GM18909 (cell line): ENCODE data around the gene KIF21A.
A peak's percentile ranks its signal among the peaks of the same experiment; 100 is the strongest.
"Not testable (repeated sequence)": the region's sequence is repeated elsewhere in the genome, so short reads cannot be mapped to it uniquely, and the experiment has no call there.

Experiments
- ATAC-seq: cut with Tn5 transposase; IDR thresholded peaks from one replicate; pipeline ENCODE4 v1.9.1; 2021; ENCODE audit warnings: mild to moderate bottlenecking; ENCODE audit not compliant: unreplicated experiment, poor library complexity

KIF21A gene

GRCh38 chr12:39443081-39443928 is at the start of gene KIF21A:
Gene KIF21A, minus strand, starts transcription at chr12:39443120. Its CDS starts 150 bp downstream, at chr12:39442970.
- ATAC-seq, result peak; percentile 96

GRCh38 chr12:39490500-39491282 is 47.8 kb upstream of the KIF21A start:
- ATAC-seq, result no peak

GRCh38 chr12:39483597-39483996 is 40.7 kb upstream of the KIF21A start:
- no peak for ATAC-seq

GRCh38 chr12:39483042-39483441 is 40.1 kb upstream of the KIF21A start:
- ATAC-seq, result no peak

- no peak for ATAC-seq
Measured at GRCh38 chr12:39476894-39477293, 34.0 kb upstream of the KIF21A start.

GRCh38 chr12:39476121-39476520 is 33.2 kb upstream of the KIF21A start:
- ATAC-seq, result no peak

- ATAC-seq, result not testable (repeated sequence)
Measured at GRCh38 chr12:39475136-39475535, 32.2 kb upstream of the KIF21A start.

GRCh38 chr12:39467432-39467870 is 24.5 kb upstream of the KIF21A start:
- peak; percentile 82 for ATAC-seq

- ATAC-seq, result no peak
Measured at GRCh38 chr12:39464976-39465695, 22.2 kb upstream of the KIF21A start.

- no peak for ATAC-seq
Measured at GRCh38 chr12:39461059-39461458, 18.1 kb upstream of the KIF21A start.

GRCh38 chr12:39459027-39459434 is 16.1 kb upstream of the KIF21A start:
- ATAC-seq, result no peak

- no peak for ATAC-seq
Measured at GRCh38 chr12:39451977-39452376, 9.1 kb upstream of the KIF21A start.

GRCh38 chr12:39448038-39448437 is 5.1 kb upstream of the KIF21A start:
- ATAC-seq, result no peak

- ATAC-seq, result no peak
Measured at GRCh38 chr12:39443929-39444209, 949 bp upstream of the KIF21A start.

- ATAC-seq, result peak; percentile 42
Measured at GRCh38 chr12:39442831-39443080, 164 bp downstream of the KIF21A start.

GRCh38 chr12:39441963-39442830 is 723 bp downstream of the KIF21A start:
- peak; percentile 30 for ATAC-seq

GRCh38 chr12:39441189-39441962 is 1.5 kb downstream of the KIF21A start:
- ATAC-seq, result no peak

GRCh38 chr12:39440781-39441180 is 2.1 kb downstream of the KIF21A start:
- ATAC-seq, result no peak

- ATAC-seq, result no peak
Measured at GRCh38 chr12:39440101-39440500, 2.8 kb downstream of the KIF21A start.

GRCh38 chr12:39435531-39435930 is 7.4 kb downstream of the KIF21A start:
- ATAC-seq, result no peak
